Muscle of leg (tissue), 11 donors: ENCODE data around the gene OSGIN1. TPM values are rescaled to one million over a fixed set of nuclear protein-coding genes. Genes with fewer than 3 reads are reported as not detected.

Experiments used
- DNase-seq: peaks from one replicate; pipeline ENCODE4 v3.0.0; 2013
- H3K27ac ChIP-seq: one replicate; pipeline ENCODE4 v1.5.1; 2013; ENCODE audit warnings: mild to moderate bottlenecking, low read length, control low read depth
- H3K27me3 ChIP-seq: one replicate; pipeline ENCODE4 v1.6.1; 2013; ENCODE audit warnings: low read length; ENCODE audit not compliant: control insufficient read depth, insufficient read depth
- H3K36me3 ChIP-seq: one replicate; pipeline ENCODE4 v1.6.1; 2013; ENCODE audit warnings: low read length; ENCODE audit not compliant: control insufficient read depth, insufficient read depth
- H3K4me1 ChIP-seq: one replicate; pipeline ENCODE4 v1.6.1; 2013; ENCODE audit warnings: low read length; ENCODE audit not compliant: control insufficient read depth, insufficient read depth
- H3K4me3 ChIP-seq: one replicate; pipeline ENCODE4 v1.5.1; 2013; ENCODE audit warnings: low read length, control low read depth
- H3K9me3 ChIP-seq: replicated peaks from 2 replicates; pipeline ENCODE4 v1.6.1; 2013; ENCODE audit warnings: low read depth, low read length; ENCODE audit not compliant: control insufficient read depth
- WGBS: methylation state at CpG from one replicate; pipeline ENCODE4 v1.1.5; 2013; ENCODE audit warnings: missing lambda C conversion rate; ENCODE audit not compliant: insufficient coverage; 5-methylcytosine and 5-hydroxymethylcytosine counted together
- polyA plus RNA-seq, 8 donors: library from polyadenylated mRNA; unstranded; fragments of 120-200 nt; gene quantifications; one replicate each; pipeline versions ENCODE4 v1.2.1 to v1.2.3, GENCODE V29; 2013; ENCODE audit warnings: inconsistent platforms in 1 of 8, low replicate concordance in 1 of 8; ENCODE audit not compliant: insufficient read length in 8 of 8, insufficient read depth in 1 of 8
- total RNA-seq: library from RNA; stranded (reverse); fragments of 120-200 nt; gene quantifications from one replicate; pipeline ENCODE4 v1.2.4, GENCODE V29; 2013

The OSGIN1 gene
- total and polyA plus RNA-seq, 9 donors: 0.18 to 0.88 (median 0.45) TPM

DNA sequence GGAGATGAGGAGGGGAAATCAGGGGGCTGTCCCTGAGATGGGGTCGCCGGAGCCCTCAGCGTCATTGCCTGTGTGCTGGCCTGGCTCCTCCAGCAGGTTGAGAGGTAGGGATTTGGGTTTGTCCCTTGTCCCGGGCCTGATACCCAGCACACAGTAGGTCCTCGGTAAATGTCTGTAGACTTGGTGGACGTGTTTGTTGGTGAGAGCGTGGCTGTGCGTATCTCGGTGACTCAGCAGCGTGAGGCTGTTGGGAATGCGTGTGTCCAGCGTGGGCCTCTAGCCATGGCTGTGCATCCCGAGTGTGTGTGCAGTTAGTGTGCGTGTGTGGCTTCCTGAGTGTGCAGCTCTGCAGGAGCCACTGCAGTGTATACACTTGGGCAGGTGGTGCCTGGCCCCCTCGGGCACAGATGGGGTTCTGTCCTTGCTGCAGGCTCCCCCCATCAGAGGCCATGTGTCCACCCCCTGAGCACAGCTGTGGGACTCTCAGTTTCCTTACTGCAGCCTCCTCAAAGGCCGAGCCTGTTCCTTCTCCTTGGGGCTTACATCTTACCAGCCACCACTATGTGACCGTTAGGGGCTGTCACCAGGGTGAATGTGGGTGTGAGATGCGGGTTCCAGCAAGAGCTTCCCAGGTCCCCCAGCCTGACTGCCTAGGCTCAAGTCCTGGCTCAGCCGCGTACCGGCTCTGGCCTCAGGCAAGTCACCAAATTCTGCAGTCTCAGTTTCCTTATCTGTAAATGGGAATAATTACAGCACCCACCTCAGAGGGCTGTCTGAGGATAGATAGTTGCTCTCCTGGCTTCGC is 20.7 kb downstream of the OSGIN1 start:
- Histone ChIP-seq H3K36me3 (no peaks in the 10 kb centered on the region), H3K4me3 (no peak overlapping the region), H3K27ac (no peak overlapping the region), H3K9me3 (peaks cover 8% of the 10 kb centered on the region), H3K27me3 (peaks cover 28% of the 10 kb centered on the region), H3K4me1 (no peaks in the 10 kb centered on the region)
- WGBS: 73% methylated on average over 19 of the region's 22 CpGs
- no peak for DNase-seq

GRCh38 chr16:83974475-83974874 is 21.4 kb downstream of the OSGIN1 start:
- Histone ChIP-seq H3K27ac (no peak overlapping the region), H3K36me3 (no peaks in the 10 kb centered on the region), H3K4me3 (no peak overlapping the region), H3K9me3 (peaks cover 12% of the 10 kb centered on the region), H3K27me3 (peaks cover 21% of the 10 kb centered on the region), H3K4me1 (no peaks in the 10 kb centered on the region)
- DNase-seq: no peak
- WGBS: 27% methylated on average over 4 of the region's 7 CpGs

DNA sequence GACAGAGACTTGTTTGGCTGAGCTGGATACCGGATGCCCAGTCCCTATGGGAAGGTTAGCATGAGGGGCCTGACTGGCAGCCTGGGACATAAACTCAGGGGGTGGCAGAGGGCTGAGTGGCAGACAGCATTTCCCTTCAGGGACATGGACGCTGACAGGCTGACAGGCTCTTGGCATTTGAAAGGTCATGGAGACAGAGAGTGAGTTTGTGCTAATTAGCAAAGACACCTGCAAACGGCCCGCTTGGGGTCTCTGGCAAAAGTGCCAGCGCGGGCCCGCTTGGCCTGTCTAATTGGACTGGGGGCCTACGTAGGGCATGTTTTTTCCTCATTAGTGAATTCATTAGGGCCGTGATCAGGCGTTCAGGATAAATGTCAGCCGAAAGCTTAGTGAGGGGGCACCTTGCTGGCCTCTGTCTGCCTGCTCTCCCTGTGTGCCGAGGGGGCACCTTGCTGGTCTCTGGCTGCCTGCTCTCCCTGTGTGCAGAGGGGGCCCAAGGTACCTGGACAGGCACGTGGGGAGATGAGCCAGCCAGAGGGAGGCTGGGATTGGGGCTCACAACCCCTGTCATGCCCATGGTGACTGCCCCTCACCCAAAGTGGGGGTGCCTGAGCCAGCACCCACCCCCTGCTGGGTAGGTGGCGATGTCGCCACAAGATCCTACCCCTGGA is 22.7 kb downstream of the OSGIN1 start:
- DNase-seq: no peak
- Histone ChIP-seq H3K9me3 (peaks cover 12% of the 10 kb centered on the region), H3K36me3 (no peaks in the 10 kb centered on the region), H3K27me3 (peaks cover 10% of the 10 kb centered on the region), H3K27ac (no peak overlapping the region), H3K4me3 (no peak overlapping the region), H3K4me1 (no peaks in the 10 kb centered on the region)
- WGBS: 73% methylated on average over 14 of the region's 15 CpGs

- H3K27me3 ChIP-seq: peaks cover 3% of the 10 kb centered on the region
- no peak for DNase-seq
- 94% methylated on average over 3 of the region's 6 CpGs for WGBS
These were observed 24.2 kb downstream of the OSGIN1 start for GRCh38 chr16:83977056-83977815.

GRCh38 chr16:83978401-83978904 is 25.4 kb downstream of the OSGIN1 start:
- Histone ChIP-seq H3K9me3 (peaks cover 12% of the 10 kb centered on the region), H3K27ac (no peak overlapping the region), H3K27me3 (no peaks in the 10 kb centered on the region), H3K36me3 (no peaks in the 10 kb centered on the region), H3K4me3 (no peak overlapping the region), H3K4me1 (no peaks in the 10 kb centered on the region)
- no peak for DNase-seq
- WGBS: 95% methylated on average over 3 of the region's 5 CpGs

More at GRCh38 chr16:83977056-83977815, 24.2 kb downstream of the OSGIN1 start:
- peaks cover 12% of the 10 kb centered on the region for H3K9me3 ChIP-seq
- no peaks in the 10 kb centered on the region for H3K4me1 ChIP-seq
- H3K27ac ChIP-seq: no peak overlapping the region
- no peak overlapping the region for H3K4me3 ChIP-seq
- no peaks in the 10 kb centered on the region for H3K36me3 ChIP-seq

- Histone ChIP-seq H3K36me3 (no peaks in the 10 kb centered on the region), H3K27ac (no peak overlapping the region), H3K4me3 (no peak overlapping the region), H3K9me3 (peaks cover 12% of the 10 kb centered on the region), H3K4me1 (no peaks in the 10 kb centered on the region), H3K27me3 (no peaks in the 10 kb centered on the region)
- no peak for DNase-seq
- WGBS: 100% methylated on average over 1 of the region's 7 CpGs
These were observed 26.4 kb downstream of the OSGIN1 start for GRCh38 chr16:83979441-83979840.

GRCh38 chr16:83980794-83981193 is 27.8 kb downstream of the OSGIN1 start:
- H3K27ac ChIP-seq: no peak overlapping the region
- H3K36me3 ChIP-seq: no peaks in the 10 kb centered on the region
- no peak overlapping the region for H3K4me3 ChIP-seq
- DNase-seq: no peak
- WGBS: 100% methylated on average over 1 of the region's 2 CpGs
- H3K27me3 ChIP-seq: no peaks in the 10 kb centered on the region
- no peaks in the 10 kb centered on the region for H3K4me1 ChIP-seq
- H3K9me3 ChIP-seq: peaks cover 12% of the 10 kb centered on the region

DNA sequence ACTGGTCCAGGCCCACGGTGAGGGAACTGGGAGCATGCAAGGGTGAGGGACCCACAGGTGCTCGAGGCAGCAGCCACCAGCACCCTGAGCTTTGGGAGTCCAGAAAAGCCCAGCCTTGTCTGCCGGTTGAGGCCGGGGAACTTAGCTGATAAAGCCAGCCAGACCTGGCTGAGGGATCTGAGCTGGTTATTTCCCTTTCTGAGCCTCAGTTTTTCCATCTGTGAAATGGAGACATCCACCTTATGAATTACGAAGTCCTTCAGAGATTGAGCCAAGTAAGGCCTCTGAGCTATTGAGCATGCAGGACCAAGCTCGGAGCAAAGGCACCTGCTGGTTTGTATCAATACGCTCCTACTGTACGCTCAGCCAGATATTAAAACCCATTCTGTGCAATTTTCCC is 28.8 kb downstream of the OSGIN1 start:
- Histone ChIP-seq H3K4me3 (no peak overlapping the region), H3K27me3 (no peaks in the 10 kb centered on the region), H3K9me3 (peaks cover 12% of the 10 kb centered on the region), H3K36me3 (no peaks in the 10 kb centered on the region), H3K4me1 (no peaks in the 10 kb centered on the region), H3K27ac (no peak overlapping the region)
- DNase-seq: no peak
- 96% methylated on average over 8 of the region's 8 CpGs for WGBS

- H3K36me3 ChIP-seq: no peaks in the 10 kb centered on the region
- no peak overlapping the region for H3K4me3 ChIP-seq
- H3K9me3 ChIP-seq: peaks cover 7% of the 10 kb centered on the region
- WGBS: no CpG with 5 or more reads among the region's 4 CpGs
- no peaks in the 10 kb centered on the region for H3K27me3 ChIP-seq
- H3K4me1 ChIP-seq: no peaks in the 10 kb centered on the region
- H3K27ac ChIP-seq: no peak overlapping the region
- no peak for DNase-seq
These were observed 30.5 kb downstream of the OSGIN1 start for GRCh38 chr16:83983491-83983890.

GRCh38 chr16:83989300-83989699 is 36.3 kb downstream of the OSGIN1 start:
- Histone ChIP-seq H3K4me3 (no peak overlapping the region), H3K27me3 (peaks cover 10% of the 10 kb centered on the region), H3K9me3 (no peaks in the 10 kb centered on the region), H3K36me3 (no peaks in the 10 kb centered on the region), H3K27ac (no peak overlapping the region), H3K4me1 (peaks cover 9% of the 10 kb centered on the region)
- no peak for DNase-seq
- WGBS: 71% methylated on average over 5 of the region's 8 CpGs
